Astrocyte (in vitro differentiated cells and primary cell): Measurements from ENCODE around the gene PTTG2.

Source experiments
- CTCF ChIP-seq: IDR thresholded peaks from 2 replicates; pipeline ENCODE4 v1.5.1; 2011; ENCODE audit warnings: low read depth, mild to moderate bottlenecking, inconsistent platforms, low read length, moderate library complexity; ENCODE audit not compliant: insufficient read depth
- EZH2 ChIP-seq: IDR thresholded peaks from 2 replicates; pipeline ENCODE4 v1.6.1; 2012; ENCODE audit warnings: mild to moderate bottlenecking, low read length, inconsistent platforms; ENCODE audit not compliant: insufficient read depth

GRCh38 chr4:38001927-38002326 is 41.7 kb downstream of the PTTG2 start:
- TF ChIP-seq CTCF (no peak), EZH2 (no peak)
